ENCODE results near the gene TRUB2.

GRCh38 chr9:128323212-128323730, 1.0 kb upstream of the TRUB2 start:
- TF ChIP-seq CTCF (IDR thresholded peaks at IDR 0.05 in 4 of 5, conservative IDR thresholded peaks at IDR 0.05 in 1 of 5): no peak
- no peak for TF ChIP-seq POLR2A (IDR thresholded peaks at IDR 0.05)

All from gastrocnemius medialis (tissue), 4 donors.